KG1 (cell line): Measurements from ENCODE around the gene PPP1R12A.

Source experiments
- DNase-seq: peaks from one replicate; lab custom pipeline; 2025; lab: John Stamatoyannopoulos, UW

PPP1R12A gene

DNA sequence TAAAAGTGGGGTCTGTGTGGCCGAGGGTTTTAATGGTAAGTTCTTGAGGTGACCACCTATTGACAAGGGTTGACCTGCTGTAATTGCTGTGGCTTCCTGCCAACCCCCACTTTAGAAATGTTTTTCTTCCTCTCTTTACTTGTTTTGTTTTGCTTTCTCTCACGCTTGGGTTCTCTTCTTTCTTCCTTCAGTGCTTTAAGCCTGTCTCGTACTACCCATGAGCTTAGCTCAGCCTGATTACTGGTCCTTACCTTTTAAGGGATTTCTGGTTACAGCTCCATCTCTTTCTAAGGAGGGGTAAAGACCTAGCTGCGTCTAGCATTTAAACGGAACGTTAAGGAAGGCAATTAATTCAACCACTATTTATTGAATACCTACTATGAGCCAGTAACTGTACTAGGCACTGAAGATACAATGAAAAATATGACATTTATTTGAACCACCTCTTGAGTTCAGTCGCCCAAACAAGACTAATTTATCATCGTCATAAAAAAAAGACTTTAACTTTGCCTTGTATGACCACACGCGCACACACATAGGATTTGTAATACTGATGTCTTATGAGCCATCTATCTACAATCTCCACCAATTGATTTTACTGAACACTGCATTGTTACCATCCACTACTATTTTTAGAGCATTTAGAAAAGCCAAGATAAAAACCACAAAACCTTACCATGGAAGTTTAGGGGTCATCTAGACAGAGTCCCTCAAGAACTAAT lies 888 bp upstream of the PPP1R12A start:
- DNase-seq = no peak

DNA sequence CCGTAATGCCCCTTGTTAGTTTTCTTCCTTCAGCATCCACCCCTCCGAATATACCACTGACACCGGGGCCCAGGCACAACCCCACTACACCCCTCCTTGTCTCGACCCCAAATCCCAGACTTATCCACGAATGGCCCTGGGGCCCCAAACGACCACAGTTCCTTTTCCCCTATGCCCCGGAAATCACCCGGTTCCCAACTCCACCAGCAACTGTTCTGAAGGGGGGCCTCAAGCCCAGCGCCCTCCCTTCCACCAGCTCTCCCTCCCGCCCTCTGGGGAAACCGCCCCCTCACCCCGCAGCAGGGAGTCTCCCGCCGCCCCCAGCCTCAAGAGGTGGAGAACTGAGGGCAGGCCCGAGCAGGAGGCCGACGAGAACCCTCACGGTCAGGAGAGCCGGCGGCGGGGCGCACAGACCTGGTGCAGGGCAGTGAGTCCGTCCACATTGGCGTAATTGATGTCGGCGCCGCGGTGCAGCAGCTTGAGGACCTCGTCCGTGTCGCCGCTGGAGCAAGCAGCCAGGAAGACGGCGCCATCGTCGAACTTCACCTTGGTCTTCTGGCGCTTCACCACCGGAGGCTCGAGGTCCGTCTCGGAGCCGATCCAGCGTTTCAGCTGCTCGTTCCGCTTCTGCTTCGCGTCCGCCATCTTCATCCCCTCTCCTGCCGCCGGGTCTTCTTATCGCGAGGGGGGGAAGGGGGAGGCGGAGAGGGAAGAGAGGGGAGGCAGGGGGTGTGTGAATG lies 446 bp downstream of the PPP1R12A start:
- DNase-seq = no peak

DNA sequence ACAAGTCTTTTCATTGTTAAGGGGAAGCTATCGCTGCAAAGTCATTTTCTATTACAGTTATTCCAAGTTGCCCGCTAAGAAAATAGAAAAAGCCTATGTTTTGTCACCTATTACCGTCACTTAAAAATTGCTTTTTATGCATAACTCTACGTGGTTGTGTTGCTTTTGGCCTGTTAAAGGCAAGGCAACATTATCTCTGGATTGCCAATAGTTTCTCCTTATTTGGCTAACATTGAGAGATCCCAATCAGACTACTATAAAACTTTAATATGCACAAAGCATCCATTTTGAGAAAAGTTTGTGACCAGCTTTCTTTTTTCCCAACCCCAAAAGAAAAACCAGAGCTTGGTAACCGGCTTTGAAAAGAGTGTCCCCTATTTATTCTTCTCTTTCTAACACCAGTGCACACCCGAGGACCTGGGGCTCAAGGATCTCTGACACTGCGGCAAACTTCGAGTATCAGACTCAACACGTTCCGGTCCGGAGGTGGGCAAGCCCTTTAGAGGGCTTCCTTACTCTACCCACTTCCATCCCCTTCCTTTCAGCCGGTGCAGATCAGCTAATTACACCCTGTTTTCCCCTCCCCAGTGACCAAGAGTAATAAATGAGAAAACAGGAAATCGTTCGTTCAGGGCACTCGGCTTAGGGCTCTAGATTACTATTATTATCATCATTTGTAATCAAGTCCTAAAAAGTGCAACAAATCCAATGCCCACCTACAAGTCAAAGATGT lies 1.2 kb downstream of the PPP1R12A start:
- no peak for DNase-seq

DNA sequence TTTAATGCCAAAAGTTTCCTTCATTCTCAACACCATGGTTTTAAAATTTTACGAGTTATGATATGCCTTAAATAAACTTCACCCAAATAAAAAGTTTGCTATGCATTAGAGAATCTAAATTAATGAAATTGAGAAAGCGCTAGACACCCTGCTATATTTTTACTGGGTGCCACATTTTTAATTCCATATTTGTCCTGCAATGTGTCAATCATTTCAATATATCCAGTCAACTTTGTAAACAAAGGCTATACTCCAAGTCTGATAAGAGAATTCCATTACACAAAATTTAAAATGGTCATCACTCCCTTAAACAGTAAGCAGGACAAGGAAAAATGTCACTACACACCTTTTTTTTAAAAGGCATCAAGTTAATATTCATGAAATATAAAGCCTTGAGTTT lies 1.9 kb downstream of the PPP1R12A start:
- no peak for DNase-seq

DNA sequence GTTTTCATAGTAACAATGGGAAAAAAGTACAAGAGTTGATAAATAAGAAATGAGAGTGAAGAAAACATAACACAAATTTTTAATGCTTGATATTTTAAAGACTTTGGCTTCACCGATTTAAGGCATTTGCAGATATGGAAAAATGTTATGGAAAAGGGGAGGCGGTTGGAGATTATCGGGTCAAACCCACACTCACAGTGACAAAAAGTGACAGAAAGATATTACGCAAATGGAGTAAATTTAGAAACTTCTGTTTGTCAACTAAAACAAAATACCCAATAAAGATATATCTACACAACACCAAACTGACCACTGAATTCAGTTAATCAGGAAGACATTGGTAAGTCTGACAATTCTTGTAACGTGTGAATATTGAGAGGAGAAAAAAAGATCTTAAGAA lies 2.5 kb downstream of the PPP1R12A start:
- no peak for DNase-seq

DNA sequence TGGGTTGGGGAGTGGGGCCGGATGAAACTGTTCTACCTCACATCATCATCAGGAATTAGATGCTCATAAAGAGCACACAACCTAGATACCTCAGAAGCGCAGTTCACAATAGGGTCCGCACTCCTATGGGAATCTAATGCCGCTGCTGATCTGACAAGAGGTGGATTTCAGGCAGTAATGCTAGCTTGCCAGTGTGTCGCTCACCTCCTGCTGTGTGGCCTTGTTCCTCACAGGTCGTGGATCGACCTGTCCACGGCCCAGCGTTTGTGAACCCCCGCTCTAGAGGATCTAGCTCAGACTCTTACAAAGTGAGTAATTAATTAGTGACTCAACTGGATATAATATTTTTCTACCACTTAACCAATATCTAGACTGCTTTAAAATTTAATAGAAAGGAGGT lies 5.8 kb downstream of the PPP1R12A start:
- DNase-seq = no peak

DNA sequence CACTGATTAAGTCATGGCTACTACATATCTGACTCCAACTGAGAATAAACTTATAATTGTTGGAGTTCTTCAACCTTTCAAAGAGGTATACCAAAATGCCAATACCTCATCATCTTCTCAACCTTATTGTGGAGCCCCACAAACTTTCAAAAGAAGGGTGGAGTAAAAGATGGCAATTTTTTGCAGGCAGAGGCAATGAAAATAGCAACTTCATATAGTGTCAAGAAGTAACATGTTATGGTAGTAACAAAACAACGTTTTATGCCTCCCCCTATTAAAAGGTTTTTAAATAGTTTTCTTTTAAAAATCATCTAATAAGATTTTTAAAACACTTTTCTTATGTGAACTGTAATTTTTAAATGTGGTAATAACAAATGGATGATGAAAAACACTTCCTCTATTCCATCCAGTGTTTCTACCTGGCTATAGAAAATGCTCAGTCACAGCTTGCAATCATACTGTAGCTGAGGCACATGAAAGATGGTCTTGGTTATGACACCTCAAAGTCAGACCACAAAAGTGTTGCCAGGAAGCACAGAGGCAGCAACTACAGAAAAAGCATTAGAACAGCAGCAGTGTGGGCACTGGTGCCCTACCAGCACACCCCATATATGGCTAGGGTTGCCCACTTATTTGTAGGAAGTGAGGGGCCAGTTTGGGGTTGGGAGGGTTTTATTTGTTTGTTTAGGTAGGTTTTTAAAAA lies 7.0 kb downstream of the PPP1R12A start:
- no peak for DNase-seq

DNA sequence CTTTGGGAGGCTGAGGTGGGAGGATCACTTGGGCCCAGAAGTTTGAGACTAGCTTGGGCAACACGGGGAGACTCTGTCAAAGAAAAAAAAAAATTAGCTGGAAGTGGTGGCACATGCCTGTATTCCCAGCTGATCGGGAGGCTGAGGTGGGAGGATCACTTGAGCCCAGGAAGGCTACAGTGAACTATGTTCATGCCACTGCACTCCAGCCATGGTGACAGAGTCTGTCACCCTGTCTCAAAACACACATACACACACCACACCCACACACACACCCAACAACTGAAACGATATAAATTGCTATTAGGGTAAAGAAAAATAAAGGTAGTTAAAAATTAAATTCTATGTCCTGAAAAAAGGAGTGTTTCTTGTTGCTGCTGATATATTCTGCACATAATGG lies 7.9 kb downstream of the PPP1R12A start:
- DNase-seq = no peak

DNA sequence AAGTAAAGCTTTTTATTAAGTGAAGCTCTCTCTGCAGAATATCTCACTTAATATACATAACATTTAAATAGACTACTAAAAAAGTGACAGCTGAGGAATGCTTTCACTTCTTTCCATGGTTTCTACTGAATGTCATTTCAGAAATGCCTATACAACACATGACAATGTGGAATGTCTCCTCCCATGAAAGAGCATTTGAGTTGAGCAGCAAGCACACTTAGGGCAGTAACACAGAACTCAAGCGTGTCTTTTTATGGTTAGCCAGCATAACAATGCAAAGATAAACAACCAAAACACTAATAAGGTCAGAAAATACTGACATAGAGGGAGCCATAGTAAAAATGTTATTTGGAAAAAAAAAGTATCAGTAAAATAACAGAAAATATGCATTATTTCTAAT lies 9.4 kb downstream of the PPP1R12A start:
- DNase-seq = no peak

DNA sequence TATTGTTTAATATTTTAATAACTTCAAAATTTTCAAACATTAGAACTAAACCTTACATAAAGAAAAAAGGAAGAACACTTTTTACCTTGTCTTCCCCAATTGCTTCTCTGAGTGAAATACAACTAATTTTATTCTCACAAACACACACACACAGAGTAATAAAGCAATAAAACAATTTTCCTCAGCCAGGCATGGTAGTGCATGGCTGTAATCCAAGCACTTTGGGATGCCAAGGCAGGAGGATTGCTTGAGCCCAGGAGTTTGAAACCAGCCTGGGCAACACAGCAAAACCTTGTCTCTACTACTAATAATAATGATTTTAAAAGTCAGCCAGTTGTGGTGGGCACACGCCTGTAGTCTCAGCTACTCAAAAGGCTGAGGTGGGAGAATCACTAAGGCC lies 13.1 kb downstream of the PPP1R12A start:
- no peak for DNase-seq

DNA sequence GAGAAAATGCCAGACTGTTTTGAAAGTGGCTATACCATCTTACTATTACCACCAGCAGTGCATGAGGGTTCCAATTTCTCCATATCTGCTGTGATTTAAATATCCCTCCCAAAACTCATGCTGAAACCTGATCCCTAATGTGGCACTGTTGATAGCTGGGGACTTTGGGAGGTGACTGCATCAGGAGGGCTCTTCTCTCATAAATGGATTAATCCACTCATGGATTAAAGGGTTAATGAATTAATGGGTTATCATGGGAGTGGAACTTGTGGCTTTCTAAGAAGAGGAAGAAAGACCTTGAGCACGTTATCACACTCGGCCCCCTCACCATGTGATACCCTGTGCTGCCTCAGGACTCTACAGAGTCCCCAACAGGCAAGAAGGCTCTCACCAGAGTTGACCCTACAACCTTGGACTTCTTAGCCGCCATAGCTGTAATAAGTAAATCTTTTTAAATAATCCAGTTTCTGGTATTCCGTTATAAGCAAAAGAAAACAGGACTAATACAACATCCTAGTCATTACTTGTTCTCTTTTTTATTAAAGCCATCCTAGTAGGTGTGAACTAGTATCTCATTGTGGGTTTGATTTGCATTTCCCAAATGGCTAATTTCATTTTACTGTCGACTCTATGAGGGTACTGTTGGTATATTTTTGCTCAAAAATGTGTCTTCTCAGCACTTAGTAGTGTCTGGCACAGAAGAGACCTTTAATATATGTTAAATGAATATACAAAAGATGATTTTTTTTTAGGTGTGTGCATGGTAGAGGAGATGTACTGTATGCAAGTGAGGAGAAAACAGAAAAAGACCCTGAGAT lies 14.3 kb downstream of the PPP1R12A start:
- DNase-seq = no peak

DNA sequence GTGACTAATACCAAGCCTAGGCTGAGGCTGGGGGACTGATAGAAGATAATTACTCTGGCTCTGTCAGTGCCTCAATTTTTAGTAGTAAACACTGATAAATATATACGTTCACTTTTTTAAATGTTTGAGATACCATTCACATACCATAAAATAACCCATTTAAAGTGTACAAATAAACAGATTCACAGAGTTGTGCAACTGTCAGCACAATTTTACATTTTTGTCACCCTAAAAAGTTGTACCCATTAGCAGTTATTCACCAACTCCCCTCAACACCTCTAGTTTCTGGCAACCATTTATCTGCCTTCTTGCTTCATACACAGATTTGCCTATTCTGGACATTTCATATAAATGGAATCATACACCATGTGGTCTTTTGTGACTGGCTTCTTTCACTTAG lies 15.1 kb downstream of the PPP1R12A start:
- DNase-seq = no peak

DNA sequence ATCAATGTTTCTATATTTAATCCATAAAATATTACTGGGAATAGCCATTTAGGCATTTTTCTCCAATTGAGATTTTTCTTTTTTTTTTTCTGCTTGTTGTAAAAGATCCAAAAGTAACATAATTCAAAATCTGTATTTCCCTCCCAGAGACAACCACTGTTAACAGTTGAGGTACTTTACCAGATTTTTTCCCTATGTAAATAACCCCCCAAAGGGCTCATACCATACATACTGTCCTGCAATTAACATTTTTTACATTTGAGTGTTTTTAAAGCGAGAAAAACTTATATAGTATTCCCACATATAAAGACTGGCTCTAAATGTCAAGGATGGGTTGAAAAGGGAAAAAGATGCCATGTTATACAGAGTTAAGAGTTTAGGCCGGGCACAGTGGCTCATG lies 18.1 kb downstream of the PPP1R12A start:
- DNase-seq = no peak

DNA sequence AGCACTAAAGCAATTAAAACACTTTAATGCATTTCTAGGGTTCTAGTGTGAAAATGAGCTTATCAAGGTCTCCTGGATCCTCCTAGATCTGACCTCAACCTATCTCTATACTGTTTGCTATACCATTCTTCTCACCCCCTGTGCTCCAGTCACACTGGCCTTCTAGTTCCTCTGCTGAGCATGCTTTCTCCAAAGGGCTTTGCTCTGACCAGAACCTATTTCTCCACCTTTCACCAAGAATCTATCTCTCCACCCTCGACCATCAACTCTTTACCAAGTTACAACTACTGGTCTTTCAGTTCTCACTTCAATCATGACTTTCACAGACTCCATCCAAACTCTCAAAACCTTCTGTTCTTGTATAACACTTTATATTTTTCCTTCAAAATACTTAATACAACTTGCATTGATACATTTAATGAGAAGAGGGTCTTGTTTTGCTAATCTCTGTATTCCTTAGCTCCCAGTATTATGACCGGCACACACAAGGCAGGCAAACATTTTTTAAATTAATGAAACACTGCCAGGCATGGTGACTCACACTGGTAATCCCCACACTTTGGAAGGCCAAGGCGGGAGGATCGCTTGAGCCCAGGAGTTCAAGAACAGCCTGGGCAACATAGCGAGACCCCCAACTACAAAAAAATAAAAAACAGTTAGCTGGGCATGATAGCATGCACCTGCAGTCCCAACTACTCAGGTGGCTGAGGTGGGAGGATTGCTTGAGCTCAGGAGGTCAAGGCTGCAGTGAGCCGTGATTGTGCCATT lies 22.8 kb downstream of the PPP1R12A start:
- DNase-seq = no peak

DNA sequence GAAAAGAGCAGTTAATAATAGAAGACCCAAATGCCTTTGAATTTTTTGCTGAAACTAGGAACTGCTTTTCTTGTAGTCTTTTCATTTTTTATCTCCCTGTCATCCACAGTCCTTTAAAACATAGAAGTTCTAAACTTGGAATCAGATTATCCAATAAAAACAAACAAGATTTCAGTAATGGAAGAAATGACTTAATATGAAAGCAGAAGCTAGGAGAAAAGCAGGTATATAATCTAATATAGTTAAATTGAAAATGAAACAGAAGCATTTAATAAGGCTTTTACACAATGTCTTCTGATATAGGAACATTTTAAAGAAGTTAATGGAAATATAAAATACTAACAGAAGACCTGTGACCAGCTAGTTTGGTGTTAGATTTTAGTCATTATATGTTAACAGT lies 26.5 kb downstream of the PPP1R12A start:
- no peak for DNase-seq

DNA sequence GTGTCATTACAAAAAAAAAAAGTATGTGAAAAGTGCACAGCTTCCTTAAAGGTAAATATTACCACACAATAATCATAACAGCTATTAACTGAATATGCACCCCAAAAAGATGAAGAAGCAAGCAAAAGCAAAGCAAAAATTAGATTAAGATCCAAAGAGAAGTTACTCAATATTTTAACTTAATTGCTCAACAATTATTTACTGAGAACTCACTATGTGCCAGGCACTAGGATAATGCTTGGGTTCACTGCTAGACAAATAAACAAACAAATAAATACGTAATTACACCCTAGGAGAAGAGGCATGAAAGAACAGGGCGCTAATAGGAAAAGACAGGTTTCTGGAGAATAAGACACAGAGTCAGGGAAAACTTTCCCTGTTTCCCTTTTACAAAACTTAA lies 33.4 kb downstream of the PPP1R12A start:
- DNase-seq = no peak

DNA sequence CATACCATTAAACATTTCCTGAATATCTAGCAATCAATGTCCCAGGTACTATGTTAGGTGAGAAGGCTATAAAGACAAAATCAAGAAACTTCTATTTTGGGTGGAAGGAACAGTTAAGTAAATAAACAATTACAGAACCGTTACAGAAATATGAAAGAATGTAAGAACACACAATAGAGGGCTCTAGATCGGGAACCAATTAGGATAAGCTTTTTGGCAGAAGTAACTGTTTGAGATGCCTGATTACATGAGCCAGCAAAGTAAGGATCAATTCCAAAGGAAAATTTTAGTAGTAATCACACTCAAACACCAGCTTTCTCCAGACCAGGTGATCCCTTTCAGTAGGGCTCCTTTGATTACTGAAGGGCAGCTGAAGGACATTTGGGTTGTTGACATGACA lies 33.9 kb downstream of the PPP1R12A start:
- no peak for DNase-seq

DNA sequence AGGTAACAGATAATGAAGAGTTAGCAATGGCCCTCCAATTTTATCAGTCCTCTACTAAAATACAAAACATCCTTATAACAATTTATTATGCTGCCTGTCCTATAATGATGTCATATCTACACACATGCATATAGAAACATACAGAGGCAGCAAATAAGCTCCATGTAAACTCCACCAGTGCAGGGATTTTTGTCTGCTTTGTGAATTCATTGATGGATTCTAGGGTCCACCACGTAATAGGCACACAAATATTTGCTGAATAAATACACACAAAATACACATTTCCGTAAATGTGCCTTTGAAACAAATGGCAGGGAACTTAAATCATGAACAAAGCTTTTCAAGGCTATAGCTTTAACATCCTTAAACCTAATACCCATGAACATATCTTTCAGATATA lies 34.7 kb downstream of the PPP1R12A start:
- no peak for DNase-seq

DNA sequence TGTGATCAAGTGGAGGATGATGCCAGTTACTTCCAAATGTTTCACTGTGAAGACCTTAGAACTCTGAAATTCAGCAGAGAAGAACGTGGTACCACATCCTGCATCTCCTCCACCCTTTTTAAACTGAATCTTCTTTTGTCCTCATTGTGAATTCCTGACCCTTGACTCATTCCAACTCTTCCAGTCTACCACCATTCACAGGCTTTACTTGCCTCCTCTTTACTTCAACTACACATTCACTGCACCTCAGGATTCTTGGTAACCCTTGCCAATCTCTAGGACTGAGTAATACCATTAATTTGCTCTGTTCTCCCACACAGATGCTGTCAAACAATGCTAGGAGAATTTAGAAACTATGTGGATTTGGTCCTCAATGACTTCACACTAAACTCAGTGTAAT lies 37.3 kb downstream of the PPP1R12A start:
- no peak for DNase-seq

DNA sequence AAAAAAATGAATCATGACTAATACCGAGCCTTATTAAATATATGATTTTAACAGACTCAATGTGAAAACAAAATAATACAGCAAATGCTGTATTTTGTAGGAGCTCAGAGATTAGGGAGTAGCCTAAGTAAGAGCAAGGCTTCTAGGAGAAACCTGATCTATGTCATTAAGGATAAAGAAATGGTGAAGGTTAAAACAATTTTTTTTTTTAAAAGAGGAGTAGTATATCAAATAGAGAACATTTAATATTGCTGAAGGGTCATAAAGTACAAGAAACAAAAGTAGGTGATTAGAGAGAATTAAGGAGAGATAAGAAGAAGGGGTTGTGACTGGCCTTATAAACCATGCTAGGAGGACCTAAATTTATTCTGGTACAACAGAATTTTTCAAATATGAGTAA lies 39.1 kb downstream of the PPP1R12A start:
- DNase-seq = no peak

DNA sequence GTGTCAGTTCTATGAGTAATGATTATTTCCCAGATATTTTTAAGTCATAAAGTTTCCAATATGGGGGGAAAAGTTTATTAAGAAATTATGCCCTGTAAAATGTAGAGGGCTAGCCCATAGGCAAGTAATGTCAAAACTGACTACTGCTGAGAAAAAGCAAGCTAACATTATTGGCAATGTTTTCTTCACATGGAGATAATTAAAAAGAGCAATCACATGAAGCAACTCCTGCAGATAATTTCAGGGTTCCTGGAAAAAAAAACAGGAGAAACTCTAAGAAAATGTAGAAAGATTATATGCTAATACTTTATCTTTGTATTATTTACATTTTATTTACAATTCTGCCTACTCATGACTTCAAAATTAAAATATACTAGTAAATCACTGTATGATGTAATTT lies 39.8 kb downstream of the PPP1R12A start:
- no peak for DNase-seq
